ENCODE results near the gene HS6ST3. TPM values are rescaled to one million over a fixed set of nuclear protein-coding genes. Genes with fewer than 3 reads are reported as not detected.

The HS6ST3 gene
- total and polyA plus RNA-seq, 5 donors from 2014 or later, result not detected

- Mint-ChIP-seq H3K4me3 (no peak overlapping the region), H3K27ac (no peak overlapping the region), H3K9me3 (peaks cover 0 to 12% (median 2%) of the 10 kb centered on the region in 7 donors), H3K4me1 (no peaks in the 10 kb centered on the region), H3K27me3 (no peaks in the 10 kb centered on the region), H3K36me3 (no peaks in the 10 kb centered on the region)
- H3K27me3 ChIP-seq (ENCODE audit: control insufficient read depth, insufficient read depth, low read length), result no peaks in the 10 kb centered on the region
- no peaks in the 10 kb centered on the region for H3K4me1 ChIP-seq (ENCODE audit: control insufficient read depth, insufficient read depth, low read length, poor library complexity, severe bottlenecking)
- H3K9me3 ChIP-seq (ENCODE audit: control insufficient read depth in 2 of 2, low read length in 2 of 2), result no peaks in the 10 kb centered on the region
- no peak for ATAC-seq (ENCODE audit: low read depth in 2 of 2)
- H3K36me3 ChIP-seq (ENCODE audit: control insufficient read depth, insufficient read depth, low read length), result no peaks in the 10 kb centered on the region
- H3K4me3 ChIP-seq (ENCODE audit: low read depth, low read length), result no peak overlapping the region
- H3K27ac ChIP-seq (ENCODE audit: insufficient read depth, low read length, poor library complexity, severe bottlenecking), result no peak overlapping the region
- no peak for DNase-seq
Measured at GRCh38 chr13:96185818-96186217, 95.9 kb downstream of the HS6ST3 start.

- no peaks in the 10 kb centered on the region for H3K4me1 ChIP-seq (ENCODE audit: control insufficient read depth, insufficient read depth, low read length, poor library complexity, severe bottlenecking)
- Mint-ChIP-seq H3K27ac (no peak overlapping the region), H3K27me3 (no peaks in the 10 kb centered on the region), H3K36me3 (no peaks in the 10 kb centered on the region), H3K9me3 (peaks cover 0 to 14% (median 2%) of the 10 kb centered on the region in 7 donors), H3K4me3 (no peak overlapping the region), H3K4me1 (no peaks in the 10 kb centered on the region)
- H3K36me3 ChIP-seq (ENCODE audit: control insufficient read depth, insufficient read depth, low read length), result no peaks in the 10 kb centered on the region
- no peaks in the 10 kb centered on the region for H3K9me3 ChIP-seq (ENCODE audit: control insufficient read depth in 2 of 2, low read length in 2 of 2)
- no peak overlapping the region for H3K4me3 ChIP-seq (ENCODE audit: low read depth, low read length)
- no peak overlapping the region for H3K27ac ChIP-seq (ENCODE audit: insufficient read depth, low read length, poor library complexity, severe bottlenecking)
- ATAC-seq (ENCODE audit: low read depth in 2 of 2) (no peak), DNase-seq (no peak)
- H3K27me3 ChIP-seq (ENCODE audit: control insufficient read depth, insufficient read depth, low read length), result no peaks in the 10 kb centered on the region
Measured at GRCh38 chr13:96191367-96191766, 101.5 kb downstream of the HS6ST3 start.

GRCh38 chr13:96193728-96194310 lies 103.9 kb downstream of the HS6ST3 start:
- no peaks in the 10 kb centered on the region for H3K4me1 Mint-ChIP-seq
- no peak overlapping the region for H3K27ac Mint-ChIP-seq
- H3K9me3 ChIP-seq (ENCODE audit: control insufficient read depth in 2 of 2, low read length in 2 of 2), result no peaks in the 10 kb centered on the region

GRCh38 chr13:96198038-96198437 lies 108.1 kb downstream of the HS6ST3 start:
- Mint-ChIP-seq H3K27me3 (no peaks in the 10 kb centered on the region), H3K9me3 (peaks cover 0 to 24% (median 7%) of the 10 kb centered on the region in 7 donors), H3K36me3 (no peaks in the 10 kb centered on the region), H3K27ac (no peak overlapping the region), H3K4me3 (no peak overlapping the region), H3K4me1 (no peaks in the 10 kb centered on the region)
- Histone ChIP-seq H3K4me3 (ENCODE audit: low read depth, low read length) (no peak overlapping the region), H3K4me1 (ENCODE audit: control insufficient read depth, insufficient read depth, low read length, poor library complexity, severe bottlenecking) (no peaks in the 10 kb centered on the region), H3K36me3 (ENCODE audit: control insufficient read depth, insufficient read depth, low read length) (no peaks in the 10 kb centered on the region), H3K9me3 (ENCODE audit: control insufficient read depth in 2 of 2, low read length in 2 of 2) (no peaks in the 10 kb centered on the region), H3K27ac (ENCODE audit: insufficient read depth, low read length, poor library complexity, severe bottlenecking) (no peak overlapping the region), H3K27me3 (ENCODE audit: control insufficient read depth, insufficient read depth, low read length) (no peaks in the 10 kb centered on the region)
- no peak for DNase-seq
- no peak for ATAC-seq (ENCODE audit: low read depth in 2 of 2)

More at GRCh38 chr13:96193728-96194310, 103.9 kb downstream of the HS6ST3 start:
- no peak overlapping the region for H3K27ac ChIP-seq (ENCODE audit: insufficient read depth, low read length, poor library complexity, severe bottlenecking)
- no peak overlapping the region for H3K4me3 Mint-ChIP-seq
- DNase-seq (no peak), ATAC-seq (ENCODE audit: low read depth in 2 of 2) (no peak)
- no peak overlapping the region for H3K4me3 ChIP-seq (ENCODE audit: low read depth, low read length)
- no peaks in the 10 kb centered on the region for H3K36me3 Mint-ChIP-seq
- peaks cover 0 to 17% (median 2%) of the 10 kb centered on the region in 7 donors for H3K9me3 Mint-ChIP-seq
- H3K36me3 ChIP-seq (ENCODE audit: control insufficient read depth, insufficient read depth, low read length), result no peaks in the 10 kb centered on the region
- H3K27me3 ChIP-seq (ENCODE audit: control insufficient read depth, insufficient read depth, low read length), result no peaks in the 10 kb centered on the region
- no peaks in the 10 kb centered on the region for H3K27me3 Mint-ChIP-seq
- no peaks in the 10 kb centered on the region for H3K4me1 ChIP-seq (ENCODE audit: control insufficient read depth, insufficient read depth, low read length, poor library complexity, severe bottlenecking)

- Histone ChIP-seq H3K27me3 (ENCODE audit: control insufficient read depth, insufficient read depth, low read length) (no peaks in the 10 kb centered on the region), H3K4me1 (ENCODE audit: control insufficient read depth, insufficient read depth, low read length, poor library complexity, severe bottlenecking) (no peaks in the 10 kb centered on the region), H3K36me3 (ENCODE audit: control insufficient read depth, insufficient read depth, low read length) (no peaks in the 10 kb centered on the region), H3K4me3 (ENCODE audit: low read depth, low read length) (no peak overlapping the region), H3K27ac (ENCODE audit: insufficient read depth, low read length, poor library complexity, severe bottlenecking) (no peak overlapping the region), H3K9me3 (ENCODE audit: control insufficient read depth in 2 of 2, low read length in 2 of 2) (no peaks in the 10 kb centered on the region)
- ATAC-seq (ENCODE audit: low read depth in 2 of 2) (no peak), DNase-seq (no peak)
- H3K27ac Mint-ChIP-seq, result no peak overlapping the region
- peaks cover 2 to 20% (median 7%) of the 10 kb centered on the region in 7 donors for H3K9me3 Mint-ChIP-seq
- H3K27me3 Mint-ChIP-seq, result no peaks in the 10 kb centered on the region
- H3K4me1 Mint-ChIP-seq, result no peaks in the 10 kb centered on the region
- H3K4me3 Mint-ChIP-seq, result no peak overlapping the region
- H3K36me3 Mint-ChIP-seq, result no peaks in the 10 kb centered on the region
Measured at GRCh38 chr13:96199315-96199714, 109.4 kb downstream of the HS6ST3 start.

- Mint-ChIP-seq H3K4me1 (no peaks in the 10 kb centered on the region), H3K27ac (no peak overlapping the region), H3K4me3 (no peak overlapping the region), H3K27me3 (no peaks in the 10 kb centered on the region), H3K9me3 (peaks cover 4 to 23% (median 8%) of the 10 kb centered on the region in 7 donors), H3K36me3 (no peaks in the 10 kb centered on the region)
- no peak for ATAC-seq (ENCODE audit: low read depth in 2 of 2)
- H3K36me3 ChIP-seq (ENCODE audit: control insufficient read depth, insufficient read depth, low read length), result no peaks in the 10 kb centered on the region
- no peak for DNase-seq
- no peaks in the 10 kb centered on the region for H3K27me3 ChIP-seq (ENCODE audit: control insufficient read depth, insufficient read depth, low read length)
- H3K4me1 ChIP-seq (ENCODE audit: control insufficient read depth, insufficient read depth, low read length, poor library complexity, severe bottlenecking), result no peaks in the 10 kb centered on the region
- H3K27ac ChIP-seq (ENCODE audit: insufficient read depth, low read length, poor library complexity, severe bottlenecking), result no peak overlapping the region
- H3K4me3 ChIP-seq (ENCODE audit: low read depth, low read length), result no peak overlapping the region
- H3K9me3 ChIP-seq (ENCODE audit: control insufficient read depth in 2 of 2, low read length in 2 of 2), result no peaks in the 10 kb centered on the region
Measured at GRCh38 chr13:96200810-96201209, 110.9 kb downstream of the HS6ST3 start.

- ATAC-seq (ENCODE audit: low read depth in 2 of 2) (no peak), DNase-seq (no peak)
- H3K4me3 ChIP-seq (ENCODE audit: low read depth, low read length), result no peak overlapping the region
- no peak overlapping the region for H3K27ac ChIP-seq (ENCODE audit: insufficient read depth, low read length, poor library complexity, severe bottlenecking)
- H3K9me3 ChIP-seq (ENCODE audit: control insufficient read depth in 2 of 2, low read length in 2 of 2), result no peaks in the 10 kb centered on the region
- H3K27me3 ChIP-seq (ENCODE audit: control insufficient read depth, insufficient read depth, low read length), result no peaks in the 10 kb centered on the region
- Mint-ChIP-seq H3K27ac (no peak overlapping the region), H3K4me1 (no peaks in the 10 kb centered on the region), H3K4me3 (no peak overlapping the region), H3K36me3 (no peaks in the 10 kb centered on the region), H3K27me3 (no peaks in the 10 kb centered on the region), H3K9me3 (peaks cover 4 to 20% (median 9%) of the 10 kb centered on the region in 7 donors)
- H3K36me3 ChIP-seq (ENCODE audit: control insufficient read depth, insufficient read depth, low read length), result no peaks in the 10 kb centered on the region
- no peaks in the 10 kb centered on the region for H3K4me1 ChIP-seq (ENCODE audit: control insufficient read depth, insufficient read depth, low read length, poor library complexity, severe bottlenecking)
Measured at GRCh38 chr13:96202315-96202714, 112.4 kb downstream of the HS6ST3 start.

GRCh38 chr13:96203471-96203870 lies 113.6 kb downstream of the HS6ST3 start:
- no peak for DNase-seq
- Histone ChIP-seq H3K27me3 (ENCODE audit: control insufficient read depth, insufficient read depth, low read length) (no peaks in the 10 kb centered on the region), H3K4me1 (ENCODE audit: control insufficient read depth, insufficient read depth, low read length, poor library complexity, severe bottlenecking) (no peaks in the 10 kb centered on the region), H3K36me3 (ENCODE audit: control insufficient read depth, insufficient read depth, low read length) (no peaks in the 10 kb centered on the region), H3K27ac (ENCODE audit: insufficient read depth, low read length, poor library complexity, severe bottlenecking) (no peak overlapping the region), H3K9me3 (ENCODE audit: control insufficient read depth in 2 of 2, low read length in 2 of 2) (no peaks in the 10 kb centered on the region), H3K4me3 (ENCODE audit: low read depth, low read length) (no peak overlapping the region)
- ATAC-seq (ENCODE audit: low read depth in 2 of 2), result no peak
- Mint-ChIP-seq H3K4me1 (no peaks in the 10 kb centered on the region), H3K27ac (no peak overlapping the region), H3K36me3 (no peaks in the 10 kb centered on the region), H3K27me3 (no peaks in the 10 kb centered on the region), H3K9me3 (peaks cover 4 to 20% (median 9%) of the 10 kb centered on the region in 7 donors), H3K4me3 (no peak overlapping the region)
